Parathyroid adenoma (tissue), 2 donors: ENCODE results near the gene COASY.
A peak's percentile ranks its signal among the peaks of the same experiment; 100 is the strongest.

Experiments
- H2AFZ ChIP-seq: fragments of 300-600 bp; sonication (generic); one replicate; pipeline ENCODE4 v1.7.0; 2017; ENCODE audit warnings: antibody characterized with exemption, mild to moderate bottlenecking
- H3K27ac ChIP-seq: fragments of 300-600 bp; sonication (generic); one replicate; pipeline ENCODE4 v1.7.0; 2017
- H3K27me3 ChIP-seq: fragments of 300-600 bp; sonication (generic); one replicate; pipeline ENCODE4 v1.7.0; 2017; ENCODE audit warnings: low read length; ENCODE audit not compliant: control insufficient read depth, insufficient read depth
- H3K36me3 ChIP-seq: fragments of 300-600 bp; sonication (generic); one replicate; pipeline ENCODE4 v1.7.0; 2017; ENCODE audit warnings: low read length; ENCODE audit not compliant: control insufficient read depth, insufficient read depth
- H3K4me1 ChIP-seq: fragments of 300-600 bp; sonication (generic); one replicate; pipeline ENCODE4 v1.7.0; 2017; ENCODE audit warnings: control low read depth
- H3K4me2 ChIP-seq: fragments of 300-600 bp; sonication (generic); one replicate; pipeline ENCODE4 v1.7.0; 2017; ENCODE audit warnings: low read length
- H3K4me3 ChIP-seq: fragments of 300-600 bp; sonication (generic); one replicate; pipeline ENCODE4 v1.7.0; 2017; ENCODE audit warnings: low read depth, low read length
- H3K79me2 ChIP-seq: fragments of 300-600 bp; sonication (generic); one replicate; pipeline ENCODE4 v1.7.0; 2017; ENCODE audit warnings: control low read depth
- H3K9ac ChIP-seq: fragments of 300-600 bp; sonication (generic); one replicate; pipeline ENCODE4 v1.7.0; 2017; ENCODE audit warnings: mild to moderate bottlenecking
- H3K9me3 ChIP-seq: fragments of 300-600 bp; sonication (generic); one replicate; pipeline ENCODE4 v1.7.0; 2017; ENCODE audit warnings: low read length; ENCODE audit not compliant: control insufficient read depth
- TF ChIP-seq, protein P1 (sequence below): fragments of 300-600 bp; sonication (generic); IDR thresholded peaks from one replicate; pipeline ENCODE4 v1.7.0; 2017; ENCODE audit warnings: antibody characterized with exemption, mild to moderate bottlenecking
- donor health status: primary hyperparathyroidism.

The COASY gene

DNA sequence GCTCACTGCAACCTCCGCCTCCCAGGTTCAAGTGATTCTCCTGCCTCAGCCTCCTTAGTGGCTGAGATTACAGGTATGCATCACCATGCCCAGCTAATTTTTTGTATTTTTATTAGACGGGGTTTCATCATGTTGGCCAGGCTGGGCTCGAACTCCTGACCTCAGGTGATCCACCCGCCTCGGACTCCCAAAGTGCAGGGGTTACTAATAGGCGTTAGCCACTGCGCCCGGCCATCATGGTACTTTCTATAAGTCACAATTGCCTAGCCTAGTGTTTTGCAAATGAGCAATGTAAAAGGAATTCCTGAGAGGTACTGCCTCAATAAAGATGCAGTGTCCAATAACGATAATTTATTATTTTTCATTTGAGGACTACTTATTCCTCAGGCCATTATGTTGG lies 29.5 kb downstream of the COASY start:
- Histone ChIP-seq H3K9me3 (no peaks in the 10 kb centered on the region), H3K36me3 (no peaks in the 10 kb centered on the region), H3K4me3 (no peak overlapping the region), H3K4me1 (no peaks in the 10 kb centered on the region), H3K9ac (no peak overlapping the region), H3K4me2 (no peak overlapping the region), H2AFZ (no peak overlapping the region), H3K27me3 (no peaks in the 10 kb centered on the region), H3K79me2 (peaks cover 46% of the 10 kb centered on the region), H3K27ac (no peak overlapping the region)
- TF ChIP-seq, protein P1, sequence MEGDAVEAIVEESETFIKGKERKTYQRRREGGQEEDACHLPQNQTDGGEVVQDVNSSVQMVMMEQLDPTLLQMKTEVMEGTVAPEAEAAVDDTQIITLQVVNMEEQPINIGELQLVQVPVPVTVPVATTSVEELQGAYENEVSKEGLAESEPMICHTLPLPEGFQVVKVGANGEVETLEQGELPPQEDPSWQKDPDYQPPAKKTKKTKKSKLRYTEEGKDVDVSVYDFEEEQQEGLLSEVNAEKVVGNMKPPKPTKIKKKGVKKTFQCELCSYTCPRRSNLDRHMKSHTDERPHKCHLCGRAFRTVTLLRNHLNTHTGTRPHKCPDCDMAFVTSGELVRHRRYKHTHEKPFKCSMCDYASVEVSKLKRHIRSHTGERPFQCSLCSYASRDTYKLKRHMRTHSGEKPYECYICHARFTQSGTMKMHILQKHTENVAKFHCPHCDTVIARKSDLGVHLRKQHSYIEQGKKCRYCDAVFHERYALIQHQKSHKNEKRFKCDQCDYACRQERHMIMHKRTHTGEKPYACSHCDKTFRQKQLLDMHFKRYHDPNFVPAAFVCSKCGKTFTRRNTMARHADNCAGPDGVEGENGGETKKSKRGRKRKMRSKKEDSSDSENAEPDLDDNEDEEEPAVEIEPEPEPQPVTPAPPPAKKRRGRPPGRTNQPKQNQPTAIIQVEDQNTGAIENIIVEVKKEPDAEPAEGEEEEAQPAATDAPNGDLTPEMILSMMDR, result no peak

DNA sequence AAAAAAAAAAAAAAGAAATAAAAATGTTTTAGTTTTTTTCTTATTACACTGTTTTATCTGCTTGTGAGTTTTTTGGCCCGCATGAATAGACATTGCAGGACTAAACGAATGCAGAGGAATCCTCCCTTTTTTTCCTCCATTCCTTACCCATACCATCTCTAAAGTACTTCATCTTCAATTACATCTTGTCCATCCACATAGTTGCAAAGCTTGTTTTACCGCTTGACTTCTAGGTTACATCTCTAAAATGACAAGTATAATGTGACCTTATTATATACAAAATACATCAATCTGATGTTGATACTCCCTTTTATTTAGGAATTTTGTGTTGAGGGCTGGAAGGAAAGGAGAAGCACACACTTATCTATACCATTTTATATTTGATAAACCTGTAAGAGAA lies 34.4 kb downstream of the COASY start:
- TF ChIP-seq, protein P1, result no peak
- Histone ChIP-seq H3K4me1 (no peaks in the 10 kb centered on the region), H3K4me2 (no peak overlapping the region), H2AFZ (no peak overlapping the region), H3K9me3 (no peaks in the 10 kb centered on the region), H3K9ac (no peak overlapping the region), H3K79me2 (peaks cover 62% of the 10 kb centered on the region), H3K27me3 (no peaks in the 10 kb centered on the region), H3K4me3 (no peak overlapping the region), H3K27ac (no peak overlapping the region), H3K36me3 (no peaks in the 10 kb centered on the region)

DNA sequence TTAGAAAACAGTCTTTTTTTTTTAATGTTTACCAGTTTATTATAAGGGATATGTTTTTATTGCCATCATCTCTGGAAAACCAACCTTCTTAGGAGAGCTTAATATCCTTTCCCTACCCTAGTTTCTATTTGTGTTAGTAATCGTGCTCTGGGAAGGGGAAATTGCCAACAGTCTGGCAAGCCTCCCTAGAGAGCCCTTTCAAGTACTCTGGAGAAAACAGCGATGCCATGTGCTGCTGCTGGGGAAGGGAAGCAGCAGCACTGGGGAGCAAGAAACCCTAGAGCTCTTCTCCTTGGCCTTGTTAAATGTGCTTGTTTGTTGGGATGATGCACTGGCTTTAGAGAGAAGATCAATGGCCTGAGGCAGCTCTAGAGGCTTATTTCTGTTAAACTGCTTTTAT lies 37.0 kb downstream of the COASY start:
- no peak overlapping the region for H2AFZ ChIP-seq
- H3K79me2 ChIP-seq, result peaks cover 56% of the 10 kb centered on the region
- H3K36me3 ChIP-seq, result no peaks in the 10 kb centered on the region
- no peaks in the 10 kb centered on the region for H3K9me3 ChIP-seq
- no peak overlapping the region for H3K27ac ChIP-seq
- H3K27me3 ChIP-seq, result no peaks in the 10 kb centered on the region
- no peak overlapping the region for H3K9ac ChIP-seq
- H3K4me3 ChIP-seq, result no peak overlapping the region
- TF ChIP-seq, protein P1, result no peak
- no peak overlapping the region for H3K4me2 ChIP-seq
- no peaks in the 10 kb centered on the region for H3K4me1 ChIP-seq

DNA sequence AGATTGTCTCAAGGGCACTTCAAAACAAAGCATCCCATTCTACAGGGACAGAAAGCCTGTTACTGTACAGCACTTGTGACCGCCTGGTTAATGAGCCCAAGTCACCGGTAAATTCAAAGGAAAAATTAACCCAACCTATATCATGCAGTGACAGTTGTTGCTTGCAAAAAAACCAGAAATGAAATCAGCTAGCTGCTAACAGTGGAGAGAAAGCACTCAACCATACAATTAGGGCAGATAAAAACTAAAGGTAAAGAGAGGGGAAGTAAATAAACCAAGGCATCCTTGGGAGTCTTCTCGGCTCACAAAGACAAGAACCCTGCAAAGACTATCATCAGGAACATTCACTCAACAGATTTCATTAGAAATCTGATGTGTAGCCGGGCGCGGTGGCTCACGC lies 41.4 kb downstream of the COASY start:
- Histone ChIP-seq H3K9ac (no peak overlapping the region), H3K27ac (no peak overlapping the region), H3K36me3 (no peaks in the 10 kb centered on the region), H2AFZ (no peak overlapping the region), H3K79me2 (peaks cover 65% of the 10 kb centered on the region), H3K9me3 (no peaks in the 10 kb centered on the region), H3K27me3 (no peaks in the 10 kb centered on the region), H3K4me3 (no peak overlapping the region), H3K4me2 (no peak overlapping the region), H3K4me1 (peaks cover 3% of the 10 kb centered on the region)
- TF ChIP-seq, protein P1, result no peak

DNA sequence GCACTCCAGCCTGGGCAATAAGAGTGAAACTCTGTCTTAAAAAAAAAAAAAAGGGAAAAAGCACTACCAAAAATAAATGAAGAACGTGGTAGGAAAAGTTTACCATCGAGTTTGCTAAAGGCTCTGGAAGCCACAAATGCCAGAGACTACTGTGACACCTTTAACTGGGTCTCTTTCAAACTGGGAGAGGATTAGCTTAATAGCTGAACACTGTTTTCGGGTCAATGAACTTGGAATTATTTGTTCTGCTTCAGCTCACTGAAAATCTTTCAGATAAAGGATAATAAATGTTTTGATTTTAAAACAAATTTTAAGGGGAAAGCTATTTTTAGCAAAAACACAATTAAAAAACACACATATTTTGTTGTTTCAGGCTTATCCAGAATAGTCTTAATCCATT lies 45.8 kb downstream of the COASY start:
- Histone ChIP-seq H3K4me1 (peaks cover 3% of the 10 kb centered on the region), H3K79me2 (peaks cover 28% of the 10 kb centered on the region), H3K9ac (no peak overlapping the region), H3K27me3 (no peaks in the 10 kb centered on the region), H3K27ac (no peak overlapping the region), H3K36me3 (no peaks in the 10 kb centered on the region), H3K9me3 (no peaks in the 10 kb centered on the region), H3K4me2 (peak overlapping the region; percentile 97), H3K4me3 (peak overlapping the region; percentile 98), H2AFZ (no peak overlapping the region)
- TF ChIP-seq, protein P1, result no peak
